Stimulated activated CD4-positive, alpha-beta T cell treated with anti-CD3 and anti-CD28 coated beads, Interleukin-2, amount 100 ng/mL, for 48 hours (primary cell): ENCODE measurements around the gene SLCO4A1.
A peak's percentile ranks its signal among the peaks of the same experiment; 100 is the strongest.

ENCODE experiments used
- DNase-seq, 2 donors: peaks; one replicate each; pipeline ENCODE4 v3.0.0-alpha.2; 2020

Gene SLCO4A1

GRCh38 chr20:62606551-62607201 is 35.6 kb upstream of the SLCO4A1 start:
- no peak for DNase-seq

- no peak for DNase-seq
Measured at GRCh38 chr20:62607366-62608217, 34.7 kb upstream of the SLCO4A1 start.

- DNase-seq: no peak
Measured at GRCh38 chr20:62608218-62608565, 34.1 kb upstream of the SLCO4A1 start.

GRCh38 chr20:62609279-62609720 is 33.0 kb upstream of the SLCO4A1 start:
- DNase-seq: no peak

- no peak for DNase-seq
Measured at GRCh38 chr20:62609811-62610757, 32.2 kb upstream of the SLCO4A1 start.

- DNase-seq: no peak
Measured at GRCh38 chr20:62611012-62611411, 31.3 kb upstream of the SLCO4A1 start.

- no peak for DNase-seq
Measured at GRCh38 chr20:62611819-62612218, 30.5 kb upstream of the SLCO4A1 start.

- DNase-seq: no peak
Measured at GRCh38 chr20:62614085-62614960, 28.0 kb upstream of the SLCO4A1 start.

GRCh38 chr20:62614961-62615680 is 27.2 kb upstream of the SLCO4A1 start:
- DNase-seq: no peak

- DNase-seq: no peak
Measured at GRCh38 chr20:62615750-62616251, 26.5 kb upstream of the SLCO4A1 start.

- DNase-seq: peak; percentile 74 to 75
Measured at GRCh38 chr20:62616728-62617621, 25.3 kb upstream of the SLCO4A1 start.

- DNase-seq: no peak
Measured at GRCh38 chr20:62617711-62618483, 24.4 kb upstream of the SLCO4A1 start.

GRCh38 chr20:62618611-62619529 is 23.4 kb upstream of the SLCO4A1 start:
- DNase-seq: no peak

- DNase-seq: no peak
Measured at GRCh38 chr20:62620625-62621024, 21.7 kb upstream of the SLCO4A1 start.

GRCh38 chr20:62621251-62622110 is 20.8 kb upstream of the SLCO4A1 start:
- DNase-seq: no peak

GRCh38 chr20:62622178-62622876 is 20.0 kb upstream of the SLCO4A1 start:
- DNase-seq: no peak
